Measurements from ENCODE around the gene DMRTC2. TPM values are rescaled to one million over a fixed set of nuclear protein-coding genes. Genes with fewer than 3 reads are reported as not detected.

Gene DMRTC2
- polyA plus RNA-seq, 1 of the 3 experiments (the other 2 are of a cell fraction), result not detected

DNA sequence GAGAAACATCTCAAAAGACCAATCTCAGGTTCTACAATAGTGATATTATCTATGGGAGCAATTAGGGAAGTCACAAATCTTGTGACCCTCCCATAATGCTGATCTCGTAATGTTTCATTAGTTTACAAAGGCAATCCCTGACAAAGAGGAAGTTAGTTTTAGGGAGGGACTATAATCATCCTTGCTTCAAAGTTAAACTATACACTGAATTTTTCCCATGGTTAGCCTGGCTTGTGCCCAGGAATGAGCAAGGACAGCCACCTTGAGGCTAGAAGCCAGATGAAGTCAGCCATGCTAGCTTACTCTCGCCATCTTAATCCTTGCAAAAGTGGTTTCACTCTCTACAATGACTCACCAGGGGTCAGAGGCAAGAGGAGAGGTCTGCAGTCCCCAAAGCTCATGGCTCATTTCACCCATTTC is 43.0 kb upstream of the DMRTC2 start:
- no peaks in the 10 kb centered on the region for H3K36me3 ChIP-seq (replicated peaks in 1 of 2; ENCODE audit: control insufficient read depth in 1 of 2, insufficient read depth in 2 of 2, low read length in 1 of 2)
- no peak overlapping the region for H3K4me3 ChIP-seq (ENCODE audit: low read depth in 2 of 2, low read length in 1 of 2)
- DNase-seq, result no peak
- no peaks in the 10 kb centered on the region for H4K20me1 ChIP-seq (ENCODE audit: insufficient read depth)
- no peaks in the 10 kb centered on the region for H3K9me2 ChIP-seq
- H3K27ac ChIP-seq (ENCODE audit: low read depth in 2 of 2, low read length in 1 of 2), result no peak overlapping the region
- no peaks in the 10 kb centered on the region for H3K4me1 ChIP-seq (ENCODE audit: control insufficient read depth in 1 of 2, insufficient read depth in 2 of 2, low read depth in 1 of 2, low read length in 1 of 2)
- TF ChIP-seq, protein P1, sequence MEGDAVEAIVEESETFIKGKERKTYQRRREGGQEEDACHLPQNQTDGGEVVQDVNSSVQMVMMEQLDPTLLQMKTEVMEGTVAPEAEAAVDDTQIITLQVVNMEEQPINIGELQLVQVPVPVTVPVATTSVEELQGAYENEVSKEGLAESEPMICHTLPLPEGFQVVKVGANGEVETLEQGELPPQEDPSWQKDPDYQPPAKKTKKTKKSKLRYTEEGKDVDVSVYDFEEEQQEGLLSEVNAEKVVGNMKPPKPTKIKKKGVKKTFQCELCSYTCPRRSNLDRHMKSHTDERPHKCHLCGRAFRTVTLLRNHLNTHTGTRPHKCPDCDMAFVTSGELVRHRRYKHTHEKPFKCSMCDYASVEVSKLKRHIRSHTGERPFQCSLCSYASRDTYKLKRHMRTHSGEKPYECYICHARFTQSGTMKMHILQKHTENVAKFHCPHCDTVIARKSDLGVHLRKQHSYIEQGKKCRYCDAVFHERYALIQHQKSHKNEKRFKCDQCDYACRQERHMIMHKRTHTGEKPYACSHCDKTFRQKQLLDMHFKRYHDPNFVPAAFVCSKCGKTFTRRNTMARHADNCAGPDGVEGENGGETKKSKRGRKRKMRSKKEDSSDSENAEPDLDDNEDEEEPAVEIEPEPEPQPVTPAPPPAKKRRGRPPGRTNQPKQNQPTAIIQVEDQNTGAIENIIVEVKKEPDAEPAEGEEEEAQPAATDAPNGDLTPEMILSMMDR (IDR thresholded peaks at IDR 0.05), result no peak
- TF ChIP-seq MXI1 (IDR thresholded peaks at IDR 0.05; ENCODE audit: low read depth, low read length) (no peak), EZH2phosphoT487 (IDR thresholded peaks at IDR 0.05; ENCODE audit: borderline replicate concordance, low read depth) (no peak), CHD2 (IDR thresholded peaks at IDR 0.05; ENCODE audit: low read length, partially characterized antibody) (no peak), EP300 (IDR thresholded peaks at IDR 0.05; ENCODE audit: borderline replicate concordance in 1 of 2, low read depth in 1 of 2, low read length in 1 of 2) (no peak), TCF12 (IDR thresholded peaks at IDR 0.05) (no peak), POLR2AphosphoS5 (IDR thresholded peaks at IDR 0.05; ENCODE audit: low read depth, low read length) (no peak), TEAD4 (IDR thresholded peaks at IDR 0.05; ENCODE audit: borderline replicate concordance, insufficient read depth) (no peak), RAD21 (IDR thresholded peaks at IDR 0.05; ENCODE audit: low read length) (no peak), RFX5 (IDR thresholded peaks at IDR 0.05; ENCODE audit: low read length) (no peak), MEF2A (IDR thresholded peaks at IDR 0.05; ENCODE audit: borderline replicate concordance, low read depth) (no peak), JUND (IDR thresholded peaks at IDR 0.05) (no peak)
- TF ChIP-seq, protein P2, sequence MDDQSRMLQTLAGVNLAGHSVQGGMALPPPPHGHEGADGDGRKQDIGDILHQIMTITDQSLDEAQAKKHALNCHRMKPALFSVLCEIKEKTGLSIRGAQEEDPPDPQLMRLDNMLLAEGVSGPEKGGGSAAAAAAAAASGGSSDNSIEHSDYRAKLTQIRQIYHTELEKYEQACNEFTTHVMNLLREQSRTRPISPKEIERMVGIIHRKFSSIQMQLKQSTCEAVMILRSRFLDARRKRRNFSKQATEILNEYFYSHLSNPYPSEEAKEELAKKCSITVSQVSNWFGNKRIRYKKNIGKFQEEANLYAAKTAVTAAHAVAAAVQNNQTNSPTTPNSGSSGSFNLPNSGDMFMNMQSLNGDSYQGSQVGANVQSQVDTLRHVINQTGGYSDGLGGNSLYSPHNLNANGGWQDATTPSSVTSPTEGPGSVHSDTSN (IDR thresholded peaks at IDR 0.05), result no peak
- 26% methylated on average over 2 of the region's 2 CpGs for WGBS (ENCODE audit: low lambda C conversion rate)
- H2AFZ ChIP-seq (ENCODE audit: low read depth), result no peak overlapping the region
- H3K4me2 ChIP-seq, result no peak overlapping the region
- no peaks in the 10 kb centered on the region for H3K9me3 ChIP-seq
- peaks cover 43% of the 10 kb centered on the region; the same call in 1 of the 2 replicates for H3K27me3 ChIP-seq (ENCODE audit: insufficient read depth)
- no peaks in the 10 kb centered on the region for H3K79me2 ChIP-seq (ENCODE audit: insufficient read depth)
- ChIA-PET CTCF (interaction anchor here (1.6 kb wide), 2 partner anchors 9 to 17 kb away, joined by 5 to 11 read pairs; no protein-coding TSS in a partner anchor), POLR2A (no interaction called here)
- no peak overlapping the region for H3K9ac ChIP-seq
- H3F3A ChIP-seq (replicated peaks; ENCODE audit: insufficient read depth), result no peaks in the 10 kb centered on the region

DNA sequence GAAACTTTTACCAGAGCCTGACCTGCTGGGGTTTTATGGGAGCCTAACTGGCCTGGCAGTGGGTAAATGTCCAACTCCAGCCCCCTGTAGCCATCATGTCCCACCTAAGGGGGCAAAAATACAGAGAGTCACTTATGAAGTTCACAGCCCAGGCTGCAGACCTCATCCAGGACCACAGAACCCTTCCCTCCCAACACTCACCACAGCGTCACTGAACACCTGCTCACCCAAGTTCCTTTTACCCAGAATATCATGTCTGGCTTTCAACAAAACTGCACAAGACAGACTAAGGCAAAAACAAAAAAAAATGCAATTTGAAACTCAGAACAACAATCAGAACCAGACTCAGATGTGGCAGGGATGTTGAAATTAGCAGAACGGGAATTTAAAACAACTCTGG is 42.1 kb upstream of the DMRTC2 start:
- H3K36me3 ChIP-seq (replicated peaks in 1 of 2; ENCODE audit: control insufficient read depth in 1 of 2, insufficient read depth in 2 of 2, low read length in 1 of 2), result no peaks in the 10 kb centered on the region
- H2AFZ ChIP-seq (ENCODE audit: low read depth), result no peak overlapping the region
- no peak for DNase-seq
- WGBS (ENCODE audit: low lambda C conversion rate), result 15% methylated on average over 2 of the region's 2 CpGs
- H3K4me2 ChIP-seq, result no peak overlapping the region
- no peaks in the 10 kb centered on the region for H3K4me1 ChIP-seq (ENCODE audit: control insufficient read depth in 1 of 2, insufficient read depth in 2 of 2, low read depth in 1 of 2, low read length in 1 of 2)
- CTCF ChIA-PET, result interaction anchor here (1.2 to 1.9 kb wide), 4 partner anchors 8 to 18 kb away, joined by 3 to 11 read pairs (median 6); no protein-coding TSS in a partner anchor
- no peaks in the 10 kb centered on the region for H3K9me2 ChIP-seq
- H3F3A ChIP-seq (replicated peaks; ENCODE audit: insufficient read depth), result no peaks in the 10 kb centered on the region
- no peaks in the 10 kb centered on the region for H3K79me2 ChIP-seq (ENCODE audit: insufficient read depth)
- TF ChIP-seq TEAD4 (IDR thresholded peaks at IDR 0.05; ENCODE audit: borderline replicate concordance, insufficient read depth) (no peak), JUND (IDR thresholded peaks at IDR 0.05) (no peak), FOXJ3 (CRISPR knock-in tag; IDR thresholded peaks at IDR 0.05) (no peak), FOSL2 (IDR thresholded peaks at IDR 0.05; ENCODE audit: borderline replicate concordance, low read depth) (no peak), RCOR1 (IDR thresholded peaks at IDR 0.05; ENCODE audit: low read length) (no peak), RFX5 (IDR thresholded peaks at IDR 0.05; ENCODE audit: low read length) (no peak), MEF2A (IDR thresholded peaks at IDR 0.05; ENCODE audit: borderline replicate concordance, low read depth) (no peak)
- TF ChIP-seq, protein P2 (IDR thresholded peaks at IDR 0.05), result no peak
- TF ChIP-seq, protein P3, sequence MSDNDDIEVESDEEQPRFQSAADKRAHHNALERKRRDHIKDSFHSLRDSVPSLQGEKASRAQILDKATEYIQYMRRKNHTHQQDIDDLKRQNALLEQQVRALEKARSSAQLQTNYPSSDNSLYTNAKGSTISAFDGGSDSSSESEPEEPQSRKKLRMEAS (IDR thresholded peaks at IDR 0.05; ENCODE audit: low read depth), result no peak
- TF ChIP-seq, protein P4, sequence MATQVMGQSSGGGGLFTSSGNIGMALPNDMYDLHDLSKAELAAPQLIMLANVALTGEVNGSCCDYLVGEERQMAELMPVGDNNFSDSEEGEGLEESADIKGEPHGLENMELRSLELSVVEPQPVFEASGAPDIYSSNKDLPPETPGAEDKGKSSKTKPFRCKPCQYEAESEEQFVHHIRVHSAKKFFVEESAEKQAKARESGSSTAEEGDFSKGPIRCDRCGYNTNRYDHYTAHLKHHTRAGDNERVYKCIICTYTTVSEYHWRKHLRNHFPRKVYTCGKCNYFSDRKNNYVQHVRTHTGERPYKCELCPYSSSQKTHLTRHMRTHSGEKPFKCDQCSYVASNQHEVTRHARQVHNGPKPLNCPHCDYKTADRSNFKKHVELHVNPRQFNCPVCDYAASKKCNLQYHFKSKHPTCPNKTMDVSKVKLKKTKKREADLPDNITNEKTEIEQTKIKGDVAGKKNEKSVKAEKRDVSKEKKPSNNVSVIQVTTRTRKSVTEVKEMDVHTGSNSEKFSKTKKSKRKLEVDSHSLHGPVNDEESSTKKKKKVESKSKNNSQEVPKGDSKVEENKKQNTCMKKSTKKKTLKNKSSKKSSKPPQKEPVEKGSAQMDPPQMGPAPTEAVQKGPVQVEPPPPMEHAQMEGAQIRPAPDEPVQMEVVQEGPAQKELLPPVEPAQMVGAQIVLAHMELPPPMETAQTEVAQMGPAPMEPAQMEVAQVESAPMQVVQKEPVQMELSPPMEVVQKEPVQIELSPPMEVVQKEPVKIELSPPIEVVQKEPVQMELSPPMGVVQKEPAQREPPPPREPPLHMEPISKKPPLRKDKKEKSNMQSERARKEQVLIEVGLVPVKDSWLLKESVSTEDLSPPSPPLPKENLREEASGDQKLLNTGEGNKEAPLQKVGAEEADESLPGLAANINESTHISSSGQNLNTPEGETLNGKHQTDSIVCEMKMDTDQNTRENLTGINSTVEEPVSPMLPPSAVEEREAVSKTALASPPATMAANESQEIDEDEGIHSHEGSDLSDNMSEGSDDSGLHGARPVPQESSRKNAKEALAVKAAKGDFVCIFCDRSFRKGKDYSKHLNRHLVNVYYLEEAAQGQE (IDR thresholded peaks at IDR 0.05; ENCODE audit: low read depth, low read length), result no peak
- no peaks in the 10 kb centered on the region for H4K20me1 ChIP-seq (ENCODE audit: insufficient read depth)
- peaks cover 50% of the 10 kb centered on the region; the same call in 1 of the 2 replicates for H3K27me3 ChIP-seq (ENCODE audit: insufficient read depth)
- H3K27ac ChIP-seq (ENCODE audit: low read depth in 2 of 2, low read length in 1 of 2), result no peak overlapping the region
- no peaks in the 10 kb centered on the region for H3K9me3 ChIP-seq
- no peak overlapping the region for H3K9ac ChIP-seq
- no peak overlapping the region for H3K4me3 ChIP-seq (ENCODE audit: low read depth in 2 of 2, low read length in 1 of 2)
- POLR2A ChIA-PET, result no interaction called here

Data from SK-N-SH (cell line).